LNCAP (cell line): Measurements from ENCODE around the gene ZNF865.

Source experiments
- CTCF ChIP-seq: fragments of 450-650 bp; IDR thresholded peaks from 2 replicates; pipeline ENCODE4 v1.5.1; 2017; ENCODE audit warnings: mild to moderate bottlenecking

ZNF865 gene

DNA sequence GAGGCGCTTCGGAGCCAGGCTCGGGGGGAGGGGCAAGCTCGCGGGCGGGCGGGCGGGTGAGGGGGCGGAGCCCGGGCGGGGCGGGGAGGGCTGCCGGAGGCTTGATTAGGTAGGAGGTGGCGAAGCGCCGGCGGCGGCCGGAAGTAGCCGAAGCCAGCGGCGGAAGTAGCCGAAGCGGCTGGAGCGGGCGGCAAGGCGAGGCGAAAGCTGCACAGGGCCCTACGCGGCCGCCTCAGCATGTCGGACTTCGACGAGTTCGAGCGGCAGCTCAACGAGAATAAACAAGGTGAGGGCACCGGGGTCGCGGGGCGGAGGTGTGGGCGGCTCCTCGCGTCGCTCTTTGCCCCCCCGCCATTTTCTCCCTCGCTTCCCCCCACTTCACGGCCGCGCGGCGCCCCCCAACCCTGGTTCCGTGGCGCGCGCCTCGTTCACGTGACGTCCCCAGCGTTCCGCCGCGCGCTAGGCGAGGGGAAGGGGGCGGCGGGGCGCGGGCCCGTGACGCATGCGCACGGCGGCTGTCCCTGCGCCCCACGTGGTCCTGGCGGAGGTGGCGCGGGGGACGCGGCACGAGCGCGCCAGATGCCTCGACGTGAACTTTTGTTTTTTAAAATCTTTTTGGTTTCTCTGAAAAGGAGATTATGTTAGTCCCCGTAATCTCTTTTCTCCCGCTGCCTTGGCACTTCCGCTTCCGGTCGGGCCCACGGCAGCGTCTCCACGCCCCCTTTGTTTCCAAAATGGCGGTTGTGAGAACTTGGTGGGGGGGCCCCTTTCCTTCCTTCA lies 49.6 kb downstream of the ZNF865 start, which contains the start of gene U2AF2:
Gene U2AF2, plus strand, starts transcription at position 168 of the 780 bp plus-strand sequence. Its CDS starts 70 bp downstream, at position 238.
- TF ChIP-seq CTCF, result no peak

DNA sequence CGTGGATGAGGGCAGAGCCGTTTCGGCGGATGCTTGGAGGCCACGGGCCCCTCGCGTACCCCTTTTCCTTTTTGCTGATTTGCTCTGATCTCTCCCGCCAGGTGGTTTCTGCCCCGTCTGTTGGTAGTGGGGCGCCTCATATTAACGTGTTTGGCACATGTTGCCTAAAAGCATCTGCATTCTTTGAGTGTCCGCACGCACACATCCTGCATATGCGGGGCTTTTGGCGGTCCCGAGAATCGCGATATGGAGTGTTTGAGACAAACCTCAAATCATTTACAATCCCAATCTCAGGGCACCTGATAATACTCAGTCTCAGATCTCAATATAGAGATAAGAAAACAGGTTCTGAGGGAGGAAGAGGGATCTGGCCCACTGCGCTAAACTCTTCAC lies 50.2 kb downstream of the ZNF865 start:
- no peak for TF ChIP-seq CTCF

- TF ChIP-seq CTCF, result no peak
Observed at GRCh38 chr19:55656552-55656951, 51.1 kb downstream of the ZNF865 start.

DNA sequence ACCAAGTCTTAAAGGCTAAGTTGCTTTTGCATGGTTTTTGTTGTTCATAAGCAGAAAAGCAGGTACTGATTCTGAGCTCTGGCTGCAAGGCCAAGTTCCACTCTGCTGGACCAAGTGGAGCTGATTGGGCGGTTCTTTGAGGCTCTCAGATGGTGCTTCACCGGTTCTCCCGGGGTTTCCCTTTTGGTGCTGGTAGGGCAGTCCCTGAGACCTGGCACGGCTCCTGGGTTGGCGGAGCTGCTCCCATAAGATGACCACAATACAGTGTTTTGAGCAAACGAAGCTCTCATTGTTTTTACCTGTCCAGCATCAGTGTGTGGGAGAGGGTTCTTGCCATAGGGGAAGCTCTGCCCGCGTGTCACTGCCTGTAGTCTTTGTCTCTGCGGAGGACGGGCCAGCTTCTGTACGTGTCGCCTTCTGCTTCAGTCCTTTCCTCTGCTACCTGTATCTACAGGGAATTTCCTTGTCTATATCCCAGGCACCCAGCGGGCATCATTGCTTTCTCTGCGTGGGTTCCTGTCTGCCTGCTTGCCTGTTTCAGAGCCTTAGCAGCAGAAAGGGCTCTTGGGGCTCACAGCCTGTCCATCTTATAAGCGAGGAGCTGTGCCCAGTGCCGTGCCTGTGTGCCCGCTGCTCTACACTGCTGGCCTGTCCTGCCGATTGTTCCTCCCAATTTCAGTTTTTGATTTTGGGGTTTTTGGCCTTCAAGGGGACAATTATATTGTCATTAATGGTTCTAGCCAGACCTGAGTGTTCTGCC lies 51.7 kb downstream of the ZNF865 start:
- TF ChIP-seq CTCF, result no peak

DNA sequence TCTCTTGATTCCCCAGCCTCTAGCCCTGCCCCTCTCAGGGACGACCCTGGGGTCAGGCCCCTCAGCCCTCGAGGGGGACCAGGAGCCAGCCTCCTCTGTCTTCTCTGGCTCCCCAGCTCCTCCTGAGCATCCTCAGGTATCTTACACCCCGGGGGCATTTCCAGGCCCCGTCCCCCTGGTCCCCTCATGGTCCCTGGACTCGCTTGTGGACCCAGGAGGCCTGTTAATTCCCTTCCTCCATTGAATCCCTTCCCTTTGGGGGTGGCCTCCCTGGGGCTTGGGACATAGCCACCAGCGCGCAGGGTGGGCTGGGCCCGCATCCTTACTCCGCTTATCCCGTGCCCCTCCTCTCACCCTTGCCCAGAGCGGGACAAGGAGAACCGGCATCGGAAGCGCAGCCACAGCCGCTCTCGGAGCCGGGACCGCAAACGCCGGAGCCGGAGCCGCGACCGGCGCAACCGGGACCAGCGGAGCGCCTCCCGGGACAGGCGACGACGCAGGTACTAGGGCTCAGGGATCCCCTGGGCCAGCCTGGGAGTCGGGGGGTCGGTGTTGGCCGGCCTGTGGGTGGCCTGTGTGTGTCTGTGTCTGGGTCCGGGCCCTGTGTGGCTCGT lies 53.5 kb downstream of the ZNF865 start:
- TF ChIP-seq CTCF, result no peak

- TF ChIP-seq CTCF, result no peak
Observed at GRCh38 chr19:55659822-55660221, 54.4 kb downstream of the ZNF865 start.

DNA sequence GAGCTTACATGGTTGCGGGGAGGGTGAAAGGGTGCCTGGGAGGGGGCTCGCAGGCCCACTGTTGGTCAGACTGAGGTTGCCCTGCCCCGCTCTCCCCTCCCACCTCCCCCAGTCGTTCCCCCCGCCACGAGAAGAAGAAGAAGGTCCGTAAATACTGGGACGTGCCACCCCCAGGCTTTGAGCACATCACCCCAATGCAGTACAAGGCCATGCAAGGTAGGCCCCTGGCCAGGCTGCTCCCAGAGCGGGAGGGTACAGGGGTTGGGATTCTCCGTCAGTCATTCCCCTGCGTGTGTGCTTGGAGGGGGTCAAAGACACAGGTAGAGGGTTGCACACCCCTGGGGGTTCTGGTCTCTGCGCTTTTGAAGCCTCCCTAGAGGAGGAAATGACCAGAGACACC lies 55.0 kb downstream of the ZNF865 start:
- no peak for TF ChIP-seq CTCF
